ENCODE measurements around the gene PRLR.
"Not testable (repeated sequence)": the region's sequence is repeated elsewhere in the genome, so short reads cannot be mapped to it uniquely, and the experiment has no call there.

Gene PRLR

GRCh38 chr5:35127006-35127405, 103.3 kb downstream of the PRLR start:
- no peak for DNase-seq (ENCODE audit: low read depth)

GRCh38 chr5:35125746-35126145, 104.5 kb downstream of the PRLR start:
- DNase-seq (ENCODE audit: low read depth) = no peak

GRCh38 chr5:35124932-35125331, 105.4 kb downstream of the PRLR start:
- DNase-seq (ENCODE audit: low read depth) = no peak

- DNase-seq (ENCODE audit: low read depth) = no peak
Measured at GRCh38 chr5:35122819-35123218, 107.5 kb downstream of the PRLR start.

DNA sequence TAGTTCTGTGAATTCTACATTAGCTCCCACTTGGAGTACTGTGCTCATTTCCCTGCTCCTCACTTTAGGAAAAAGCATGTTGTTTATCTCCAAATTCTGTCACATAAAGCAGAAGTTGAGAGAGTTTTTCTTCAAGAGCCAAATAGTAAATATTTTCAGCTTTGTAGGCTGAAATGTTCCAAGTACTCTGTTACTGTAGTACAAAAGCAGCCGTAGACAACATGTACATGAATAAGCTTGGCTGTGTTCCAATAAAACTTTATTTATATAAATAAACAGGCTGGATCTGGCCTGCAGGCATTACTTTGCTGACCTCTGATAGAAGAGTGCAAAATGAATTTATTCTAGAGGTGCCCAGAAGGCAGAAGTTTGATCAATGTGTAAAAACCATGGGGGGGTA, 109.6 kb downstream of the PRLR start:
- DNase-seq (ENCODE audit: low read depth) = no peak

GRCh38 chr5:35117967-35118366, 112.3 kb downstream of the PRLR start:
- DNase-seq (ENCODE audit: low read depth) = no peak

DNA sequence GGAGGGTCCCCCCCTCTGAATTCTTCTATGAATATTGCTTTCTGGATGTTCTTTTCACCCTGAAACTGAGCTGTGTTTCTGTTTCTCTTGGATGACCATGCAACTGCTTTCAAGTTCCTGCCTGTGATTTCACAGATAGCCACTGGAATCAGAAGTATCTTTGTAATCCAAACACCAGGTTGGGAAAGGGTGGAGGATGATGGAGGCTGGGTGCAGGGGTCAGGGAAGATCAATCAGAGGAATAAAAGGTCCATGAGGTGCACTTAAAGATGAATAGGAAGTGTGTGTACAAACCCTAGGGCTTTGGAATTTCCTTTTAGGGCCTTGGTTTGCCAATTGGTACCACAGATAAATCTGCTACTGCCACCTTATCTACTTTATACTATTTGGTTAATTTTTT, 114.4 kb downstream of the PRLR start:
- no peak for DNase-seq (ENCODE audit: low read depth)

DNA sequence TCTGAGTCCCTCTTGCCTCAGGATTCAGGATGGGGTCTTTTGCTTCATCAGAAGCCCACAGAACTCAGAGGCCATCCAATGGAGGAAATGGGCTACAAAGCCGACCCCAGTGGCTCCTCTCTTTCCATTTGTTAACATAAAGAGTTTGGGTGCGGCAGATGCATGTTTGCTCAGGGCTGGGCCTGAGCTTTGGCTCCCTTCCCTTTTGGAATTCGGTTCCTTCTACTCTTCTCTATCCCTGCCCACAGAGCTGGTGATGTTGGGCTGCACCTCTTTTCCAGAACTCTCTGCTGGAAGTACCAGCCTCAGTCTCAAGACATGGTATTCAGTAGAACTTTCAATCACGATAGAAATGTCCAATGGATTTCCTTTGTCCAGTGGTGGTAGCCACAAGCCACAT, 115.6 kb downstream of the PRLR start:
- no peak for DNase-seq (ENCODE audit: low read depth)

- DNase-seq (ENCODE audit: low read depth) = no peak
Measured at GRCh38 chr5:35112300-35112699, 118.0 kb downstream of the PRLR start.

GRCh38 chr5:35104550-35104949, 125.7 kb downstream of the PRLR start:
- DNase-seq (ENCODE audit: low read depth) = not testable (repeated sequence)

- DNase-seq (ENCODE audit: low read depth) = no peak
Measured at GRCh38 chr5:35103637-35104299, 126.5 kb downstream of the PRLR start.

- DNase-seq (ENCODE audit: low read depth) = not testable (repeated sequence)
Measured at GRCh38 chr5:35101720-35102119, 128.6 kb downstream of the PRLR start.

GRCh38 chr5:35101016-35101415, 129.3 kb downstream of the PRLR start:
- DNase-seq (ENCODE audit: low read depth) = no peak

- DNase-seq (ENCODE audit: low read depth) = no peak
Measured at GRCh38 chr5:35098214-35098613, 132.1 kb downstream of the PRLR start.

DNA sequence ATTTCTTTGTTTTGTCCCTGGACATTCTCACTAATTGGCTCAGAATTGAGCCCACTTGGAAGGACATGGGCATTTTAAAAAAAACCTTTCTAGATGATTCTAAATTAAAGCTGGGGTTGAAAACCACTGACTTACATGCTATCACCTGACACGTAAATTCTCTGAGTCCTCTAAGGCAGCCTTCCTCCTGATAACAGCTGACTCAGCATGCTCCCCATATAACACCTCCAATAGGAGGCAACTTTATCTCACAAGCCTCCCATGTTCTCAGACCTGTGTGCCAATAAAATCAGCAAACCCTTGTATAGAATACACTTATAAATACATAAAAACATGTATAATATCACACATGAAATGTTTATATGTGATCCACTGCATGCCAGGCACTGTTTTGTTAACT, 133.4 kb downstream of the PRLR start:
- DNase-seq (ENCODE audit: low read depth) = no peak

GRCh38 chr5:35096216-35096615, 134.1 kb downstream of the PRLR start:
- DNase-seq (ENCODE audit: low read depth) = no peak

DNA sequence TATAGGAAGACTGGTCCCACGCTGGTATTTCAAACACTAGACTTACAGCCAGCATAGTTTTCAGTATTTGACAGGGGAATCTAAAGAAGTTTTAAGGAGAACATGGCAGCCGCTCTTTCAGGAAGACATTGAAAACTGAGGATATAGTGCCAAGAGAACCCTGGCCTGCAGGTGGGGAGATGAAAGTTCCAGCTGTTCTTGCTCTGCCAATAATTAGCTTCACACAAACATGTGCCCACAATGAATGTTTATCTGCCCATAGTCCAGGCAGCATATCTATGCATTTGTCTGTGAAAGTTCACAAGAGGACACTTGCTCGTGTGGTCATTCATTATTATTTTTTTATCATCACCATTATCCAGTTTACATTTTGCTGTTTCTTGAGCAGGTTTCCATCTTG, 134.9 kb downstream of the PRLR start:
- no peak for DNase-seq (ENCODE audit: low read depth)

DNA sequence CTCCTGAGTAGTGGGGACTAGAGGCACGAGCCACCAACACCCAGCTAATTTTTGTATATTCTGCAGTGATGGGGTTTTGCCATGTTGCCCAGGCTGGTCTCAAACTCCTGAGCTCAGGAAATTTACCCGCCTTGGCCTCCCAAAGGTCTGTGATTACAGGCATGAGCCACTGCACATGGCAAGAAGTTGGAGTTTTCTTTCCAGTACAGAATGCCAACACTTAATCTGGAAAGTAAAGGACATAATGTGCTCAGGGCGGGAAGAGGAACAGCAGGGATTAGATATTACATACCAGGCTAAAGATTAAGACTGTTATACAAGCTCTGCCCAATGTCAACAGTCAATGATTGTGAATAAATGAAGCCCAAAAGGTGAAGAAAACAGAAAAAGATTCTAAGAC, 135.3 kb downstream of the PRLR start:
- DNase-seq (ENCODE audit: low read depth) = no peak

DNA sequence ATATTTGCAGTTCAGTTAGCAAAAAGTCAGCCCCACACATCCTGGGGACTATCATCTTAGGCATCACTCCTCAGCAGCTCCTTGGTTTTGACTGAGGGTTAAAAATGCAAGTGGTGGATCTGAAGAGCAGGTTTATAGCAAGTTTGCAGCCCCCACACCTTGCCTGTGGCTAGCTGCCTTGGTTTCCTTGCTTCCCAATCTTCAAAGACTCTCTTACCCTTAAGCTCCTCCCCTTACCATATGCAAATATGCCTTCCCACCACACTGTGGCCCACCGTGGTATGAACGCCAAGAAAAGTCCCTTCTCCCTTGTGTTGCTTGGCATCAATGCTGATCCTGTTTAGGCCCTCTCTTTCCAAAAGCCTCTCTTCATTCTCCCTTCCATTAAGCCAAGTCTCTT, 137.6 kb downstream of the PRLR start:
- no peak for DNase-seq (ENCODE audit: low read depth)

- DNase-seq (ENCODE audit: low read depth) = no peak
Measured at GRCh38 chr5:35091704-35092103, 138.6 kb downstream of the PRLR start.

DNA sequence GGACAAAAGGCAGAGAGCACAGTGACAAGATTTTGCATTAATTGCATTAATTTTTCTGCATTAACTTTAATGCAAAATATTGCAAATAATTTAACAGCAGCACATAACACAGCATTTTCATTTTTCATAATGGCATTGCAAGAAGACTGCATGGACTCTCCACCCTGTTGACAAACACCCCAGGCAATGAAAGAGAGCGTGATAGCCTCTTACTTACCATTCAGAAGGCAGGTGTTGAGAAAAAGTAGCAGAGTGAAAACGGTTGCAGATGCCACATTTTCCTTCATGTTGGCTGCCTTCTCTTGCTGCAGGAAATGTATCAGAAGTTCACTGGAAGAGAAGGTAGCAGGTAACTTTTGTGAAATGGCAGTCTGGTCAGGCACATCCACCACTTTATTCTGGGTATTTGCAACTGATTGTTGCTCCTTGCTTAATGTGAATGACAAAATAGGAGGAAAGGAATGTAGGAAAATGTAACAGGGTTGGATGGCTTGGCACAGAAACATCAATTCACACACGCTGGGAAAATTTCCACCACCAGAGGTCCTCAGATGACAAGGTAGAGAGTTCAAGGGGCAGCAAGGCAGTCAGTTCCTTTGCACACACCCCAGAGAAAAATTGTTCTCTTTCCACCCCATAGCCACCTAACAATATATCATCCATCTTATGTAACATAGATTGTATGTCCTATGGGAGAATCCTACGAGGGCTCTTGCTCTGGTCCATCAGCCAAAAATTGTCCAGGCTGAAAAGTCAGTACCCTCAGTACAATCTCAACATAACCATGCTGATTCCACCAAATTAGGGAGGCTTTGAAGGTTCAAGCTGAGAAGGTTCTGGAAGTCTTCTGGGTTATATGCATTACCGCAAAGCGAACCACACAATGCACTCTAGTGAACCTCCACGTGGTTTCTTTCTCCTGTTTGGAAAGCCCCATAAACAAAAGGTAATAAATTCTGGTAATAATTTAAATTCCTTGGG, 140.7 kb downstream of the PRLR start:
- peak; percentile 18 for DNase-seq (ENCODE audit: low read depth)

- DNase-seq (ENCODE audit: low read depth) = no peak
Measured at GRCh38 chr5:35087991-35088390, 142.3 kb downstream of the PRLR start.

DNA sequence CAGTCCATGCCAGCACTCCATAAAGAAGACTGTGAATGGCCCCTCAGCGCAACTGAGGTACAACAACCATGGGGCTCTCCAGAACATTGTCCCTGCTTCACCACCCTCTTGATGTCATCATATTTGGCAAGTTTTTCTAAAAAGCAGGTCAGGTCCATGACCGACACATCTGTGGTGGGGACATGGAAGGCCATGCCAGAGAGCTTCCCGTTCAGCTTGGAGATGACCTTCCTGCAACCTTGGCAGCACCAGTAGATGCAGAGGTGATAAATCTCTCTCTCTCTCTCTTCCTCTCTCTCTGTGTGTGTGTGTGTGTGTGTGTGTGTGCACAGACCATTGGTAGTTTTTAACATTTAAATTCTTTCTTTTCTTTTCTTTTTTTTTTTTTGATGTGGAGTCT, 147.1 kb downstream of the PRLR start:
- DNase-seq (ENCODE audit: low read depth) = no peak
